HL-60/S4 treated with phorbol 12-myristate 13-acetate at 8.2 ng/mL for 4 days and 3 days (cell line): ENCODE results near the gene MTR.

Experiments
- in situ Hi-C: fragments of 300-500 bp; cut with MboI; formaldehyde crosslinking; loops from 2 replicates; pipeline ENCODE4 v1.15.0; 2022; ENCODE audit warnings: low sequenced_read_pairs

MTR gene

DNA sequence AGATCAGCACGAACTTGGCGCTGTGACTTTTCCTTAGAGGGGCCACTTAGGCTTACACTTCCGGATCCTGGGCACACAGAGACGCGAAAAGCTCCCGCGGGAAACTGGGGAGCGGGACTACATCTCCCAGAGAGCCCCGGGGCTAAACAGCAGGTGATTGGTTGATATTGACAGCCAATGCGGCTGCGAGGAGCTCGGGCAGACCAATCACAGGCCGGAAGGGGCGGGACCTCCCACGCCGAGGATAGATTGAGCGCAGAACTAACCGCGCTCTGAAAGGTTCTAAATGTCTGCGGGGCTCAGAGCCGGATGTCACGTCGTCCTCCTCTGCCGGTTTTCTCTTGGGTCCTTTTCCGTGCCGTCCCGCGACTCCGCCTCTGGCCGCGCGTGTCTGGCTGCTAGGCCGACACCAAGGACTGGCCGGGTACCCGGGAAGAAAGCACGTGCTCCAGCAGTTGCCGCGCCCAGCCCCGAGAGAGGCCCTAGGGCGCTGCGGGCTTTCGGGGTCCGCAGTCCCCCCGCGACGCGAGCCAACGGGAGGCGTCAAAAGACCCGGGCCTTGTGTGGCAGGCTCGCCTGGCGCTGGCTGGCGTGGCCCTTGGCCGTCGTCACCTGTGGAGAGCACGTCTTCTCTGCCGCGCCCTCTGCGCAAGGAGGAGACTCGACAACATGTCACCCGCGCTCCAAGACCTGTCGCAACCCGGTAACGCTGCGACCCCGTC is at the start of gene MTR:
Gene MTR, plus strand, starts transcription at position 258 of the 722 bp plus-strand sequence. Its CDS starts 412 bp downstream, at position 670.
- in situ Hi-C loops: no loop called here

DNA sequence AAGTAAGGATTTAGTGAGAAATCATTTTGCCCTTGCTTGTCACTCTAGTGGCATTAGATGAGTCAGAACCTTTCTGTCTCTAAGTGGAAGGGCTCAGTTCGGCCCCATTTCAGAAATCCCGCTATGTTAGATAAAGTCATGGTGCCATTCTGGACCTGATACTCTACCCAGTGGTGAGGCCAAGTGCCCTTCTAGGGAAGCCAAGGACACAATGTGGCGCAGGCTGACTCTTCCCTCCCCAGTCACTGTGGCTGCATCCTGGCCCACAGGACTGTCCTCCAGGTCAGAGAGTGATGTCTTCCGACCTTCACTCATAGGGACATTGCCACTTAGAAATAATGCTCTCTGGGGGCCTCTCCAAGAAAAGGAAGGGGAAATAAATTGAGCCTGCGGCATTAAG is 48.3 kb upstream of the MTR start:
- in situ Hi-C loops: no loop called here

DNA sequence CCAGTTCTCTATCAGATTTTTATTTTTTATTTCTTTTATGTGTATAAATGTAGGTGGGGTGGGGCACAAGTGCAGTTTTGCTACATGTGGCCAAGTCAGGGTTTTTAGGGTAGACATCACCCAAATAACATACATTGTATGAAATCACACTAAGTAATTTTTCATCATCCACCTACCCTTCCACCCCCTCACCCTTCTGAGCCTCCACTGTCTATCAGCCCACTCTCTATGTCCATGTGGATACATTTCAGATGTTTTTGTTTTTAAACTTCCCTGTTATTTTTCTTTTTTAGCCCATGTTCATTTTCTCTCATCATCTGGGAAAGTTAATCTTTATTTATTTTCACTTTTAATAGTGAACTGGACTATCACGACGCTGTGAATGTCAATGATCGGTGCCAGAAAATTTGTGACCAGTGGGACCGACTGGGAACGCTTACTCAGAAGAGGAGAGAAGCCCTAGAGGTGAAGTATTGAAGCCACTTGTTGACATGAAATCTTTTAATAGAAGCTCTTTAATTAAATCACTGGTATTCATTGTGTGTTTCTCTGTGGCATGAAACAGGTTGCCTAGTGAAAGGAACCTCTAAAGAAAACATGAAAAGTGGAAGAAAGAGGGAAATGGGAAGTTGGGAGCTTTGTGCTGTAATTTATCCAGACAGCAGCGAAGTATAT is 47.6 kb upstream of the MTR start:
- in situ Hi-C loops: no loop called here

DNA sequence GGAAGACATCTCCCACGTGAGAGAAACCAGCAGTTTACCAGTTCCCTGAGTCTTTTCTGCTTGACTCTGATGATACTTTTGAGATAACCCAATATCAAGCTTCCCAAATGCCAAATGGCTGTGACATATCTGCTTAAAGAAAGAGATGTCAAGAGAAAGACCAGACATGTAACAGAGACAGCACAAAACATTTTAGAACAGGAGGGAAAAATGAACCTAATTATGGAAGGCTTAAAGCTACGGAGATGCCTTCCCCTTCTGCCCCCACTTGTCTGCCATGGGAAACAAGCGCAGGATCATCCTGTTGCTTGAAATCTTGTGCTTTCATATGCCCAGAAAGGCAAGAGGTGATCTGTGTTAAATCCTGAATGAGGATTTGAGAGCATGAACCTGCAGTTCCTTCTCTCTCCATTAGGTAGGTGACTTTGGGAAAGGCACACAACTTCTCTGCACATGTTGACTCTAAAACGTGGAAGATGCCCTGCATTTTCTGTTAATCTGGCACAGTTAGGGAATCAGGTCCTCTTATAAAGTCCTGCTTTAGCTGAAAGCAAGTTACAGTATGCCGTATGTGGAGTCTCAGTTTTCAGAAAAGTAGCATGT is 46.7 kb upstream of the MTR start:
- in situ Hi-C loops: no loop called here

DNA sequence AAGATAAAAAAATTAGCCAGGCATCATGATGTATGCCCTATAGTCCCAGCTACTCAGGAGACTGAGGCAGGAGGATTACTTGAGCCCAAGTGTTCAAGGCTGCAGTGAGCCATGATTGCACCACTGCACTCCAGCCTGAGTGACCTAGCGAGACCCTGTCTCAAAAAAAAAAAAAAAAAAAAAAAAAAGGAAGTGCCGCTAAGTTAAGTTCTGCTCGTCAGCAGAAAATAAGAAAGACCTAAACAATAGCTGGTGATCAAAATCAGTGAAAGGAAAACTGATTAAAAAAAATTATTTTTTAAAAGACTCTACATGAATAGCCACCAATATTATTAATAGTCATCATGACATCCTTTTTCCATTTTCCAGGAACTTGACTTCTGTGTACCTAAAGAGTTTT is 44.2 kb upstream of the MTR start:
- in situ Hi-C loops: no loop called here

DNA sequence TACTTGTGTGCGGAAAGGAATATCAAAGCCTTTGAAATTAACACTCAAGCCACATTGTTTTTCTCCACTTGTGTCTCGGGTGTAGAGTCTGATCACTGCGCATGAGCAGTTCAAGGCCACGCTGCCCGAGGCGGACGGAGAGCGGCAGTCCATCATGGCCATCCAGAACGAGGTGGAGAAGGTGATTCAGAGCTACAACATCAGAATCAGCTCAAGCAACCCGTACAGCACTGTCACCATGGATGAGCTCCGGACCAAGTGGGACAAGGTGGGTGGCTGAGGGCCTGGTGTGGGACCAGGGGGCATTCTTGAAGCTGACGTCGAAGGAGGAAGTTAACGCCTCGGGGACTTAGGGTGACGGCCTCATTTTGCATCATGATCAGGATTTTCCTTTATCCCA is 43.7 kb upstream of the MTR start:
- in situ Hi-C loops: no loop called here

DNA sequence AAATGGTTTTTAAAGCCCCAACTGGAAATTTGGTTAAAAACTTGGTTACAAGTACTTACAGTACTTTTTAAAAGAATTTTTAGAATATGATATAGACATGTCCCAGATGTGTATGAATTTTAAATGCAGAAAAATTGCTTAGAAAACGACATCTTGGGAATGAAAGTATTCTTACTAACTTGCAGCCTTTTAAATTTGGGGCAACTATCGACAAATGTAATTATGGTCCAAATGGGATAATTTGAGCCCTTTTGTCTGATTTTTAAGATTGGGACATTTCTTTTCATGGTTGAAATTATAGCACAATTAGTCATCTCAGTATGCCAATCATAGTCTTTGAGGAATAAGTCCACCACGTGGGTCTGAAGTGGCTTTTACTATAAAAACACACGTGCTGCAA is 43.2 kb upstream of the MTR start:
- in situ Hi-C loops: no loop called here

DNA sequence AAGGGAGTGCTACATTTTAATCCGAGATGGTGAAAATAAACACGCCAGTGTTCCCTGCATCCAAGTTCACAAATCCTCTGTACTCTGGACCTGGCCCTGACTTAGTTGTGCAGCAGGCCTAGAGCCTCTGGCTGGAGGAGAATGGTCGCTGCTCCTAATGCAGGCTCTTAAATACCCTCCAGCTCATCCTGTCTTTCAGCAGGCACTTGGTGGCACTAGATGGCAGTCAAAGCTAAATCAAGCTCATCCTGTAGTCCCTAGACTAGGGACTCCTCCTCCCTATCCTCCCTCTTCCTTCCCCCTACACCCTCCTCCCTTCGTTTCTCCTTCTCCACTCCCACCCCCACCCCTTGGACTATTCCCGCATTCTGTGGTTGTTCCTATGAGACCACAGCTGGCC is 41.6 kb upstream of the MTR start:
- in situ Hi-C loops: no loop called here

DNA sequence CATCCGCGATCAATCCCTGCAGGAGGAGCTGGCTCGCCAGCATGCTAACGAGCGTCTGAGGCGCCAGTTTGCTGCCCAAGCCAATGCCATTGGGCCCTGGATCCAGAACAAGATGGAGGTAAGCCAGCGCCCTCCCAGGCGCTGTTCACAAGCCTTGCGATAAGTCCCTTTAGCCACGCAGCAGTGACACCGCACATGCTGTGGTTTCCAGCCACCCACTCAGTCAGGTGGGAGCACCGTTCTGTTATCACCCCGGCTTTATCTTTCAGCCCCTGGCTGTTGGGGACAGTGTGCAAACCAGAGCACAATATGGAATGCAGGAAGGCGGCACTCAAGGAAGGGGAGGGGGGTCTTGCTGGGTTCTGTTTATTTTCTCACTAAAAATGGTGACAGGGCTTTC is 41.1 kb upstream of the MTR start:
- in situ Hi-C loops: no loop called here

DNA sequence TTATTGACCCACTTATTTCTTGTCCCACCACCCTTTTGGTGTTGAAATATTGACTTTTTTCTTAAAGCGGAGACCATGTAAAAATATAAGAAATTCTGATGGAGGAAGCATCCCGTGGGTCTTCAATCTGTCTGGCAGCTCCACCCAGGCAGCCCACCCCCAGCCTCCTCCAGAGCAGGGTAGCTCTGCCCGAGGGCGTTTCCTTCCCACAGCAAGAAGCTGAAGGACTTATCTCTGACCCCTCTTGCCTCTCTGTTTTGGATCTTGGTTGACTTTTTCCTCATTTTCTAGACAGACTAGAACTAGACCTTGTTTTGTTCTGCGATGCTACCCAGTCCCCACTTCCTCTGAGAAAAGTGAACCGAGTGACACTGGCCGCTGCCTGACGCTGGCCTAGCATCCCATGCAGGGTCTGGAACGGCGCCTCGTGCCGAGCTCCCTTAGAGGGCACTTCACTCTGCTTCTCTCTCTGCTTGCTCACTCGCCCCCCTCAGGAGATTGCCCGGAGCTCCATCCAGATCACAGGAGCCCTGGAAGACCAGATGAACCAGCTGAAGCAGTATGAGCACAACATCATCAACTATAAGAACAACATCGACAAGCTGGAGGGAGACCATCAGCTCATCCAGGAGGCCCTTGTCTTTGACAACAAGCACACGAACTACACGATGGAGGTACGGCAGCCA is 40.4 kb upstream of the MTR start:
- in situ Hi-C loops: no loop called here

DNA sequence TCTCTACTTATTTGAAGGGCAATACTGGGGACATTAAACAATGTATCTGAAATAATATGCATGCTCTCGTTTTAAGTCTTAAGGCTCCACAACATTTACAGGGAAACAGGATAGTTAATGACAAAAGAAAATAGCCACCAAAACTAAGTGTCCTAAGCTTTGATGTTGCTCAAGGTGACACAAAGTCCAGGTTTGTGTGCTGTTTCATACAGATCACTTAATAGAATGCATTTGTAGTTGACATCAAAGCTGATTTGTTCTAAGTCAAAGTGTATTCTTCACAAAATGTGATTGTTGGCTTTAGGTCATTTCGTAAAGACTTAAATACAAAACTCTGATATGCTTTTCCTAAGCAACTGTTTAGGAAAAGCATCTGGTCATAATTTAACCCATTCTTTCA is 37.5 kb upstream of the MTR start:
- in situ Hi-C loops: no loop called here

DNA sequence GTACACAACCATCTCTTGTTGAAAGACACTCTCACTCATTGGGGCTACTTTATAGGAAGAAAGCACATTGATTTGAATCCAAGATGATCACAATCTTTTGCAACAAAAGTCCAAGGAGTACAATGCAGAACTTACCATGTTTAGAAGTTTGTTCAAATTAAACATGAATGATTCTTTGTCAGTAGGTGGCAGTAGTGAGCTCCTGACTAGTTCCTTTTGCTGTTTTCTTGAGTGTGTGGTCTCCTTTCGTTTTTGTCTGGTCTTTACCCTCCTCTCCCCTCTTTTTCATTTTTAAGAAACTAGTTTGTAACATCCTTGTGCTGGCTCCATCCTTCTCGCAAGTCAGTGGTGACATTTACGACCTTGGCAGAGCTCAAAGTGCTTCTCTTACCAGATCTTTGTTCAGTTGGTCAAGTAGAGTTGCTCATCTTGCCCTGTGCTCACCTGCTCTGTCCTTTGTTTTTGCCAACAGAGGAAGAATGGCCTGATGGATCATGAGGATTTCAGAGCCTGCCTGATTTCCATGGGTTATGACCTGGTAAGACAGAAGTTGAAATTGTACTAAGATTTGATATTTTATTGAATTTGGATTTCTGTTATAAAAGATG is 35.7 kb upstream of the MTR start:
- in situ Hi-C loops: no loop called here

DNA sequence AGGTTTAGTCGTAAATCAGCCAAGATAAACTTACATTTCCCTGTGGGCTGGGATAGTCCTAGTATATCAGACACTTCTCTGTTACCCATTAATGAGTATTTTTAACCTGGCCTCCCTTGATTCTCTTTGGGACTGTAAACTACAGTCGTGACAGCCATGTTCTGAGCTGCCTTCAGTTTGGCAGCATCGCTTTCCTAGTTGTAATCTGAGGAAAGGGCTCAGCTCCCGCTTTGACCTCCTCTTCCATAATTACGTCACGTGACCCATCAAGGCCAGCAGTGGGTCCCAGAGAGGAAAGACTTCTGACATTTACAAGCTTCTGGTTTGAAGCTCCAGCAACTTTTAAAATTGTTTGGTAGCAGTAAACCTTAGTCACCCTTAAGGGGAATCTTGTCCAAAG is 34.6 kb upstream of the MTR start:
- in situ Hi-C loops: no loop called here

DNA sequence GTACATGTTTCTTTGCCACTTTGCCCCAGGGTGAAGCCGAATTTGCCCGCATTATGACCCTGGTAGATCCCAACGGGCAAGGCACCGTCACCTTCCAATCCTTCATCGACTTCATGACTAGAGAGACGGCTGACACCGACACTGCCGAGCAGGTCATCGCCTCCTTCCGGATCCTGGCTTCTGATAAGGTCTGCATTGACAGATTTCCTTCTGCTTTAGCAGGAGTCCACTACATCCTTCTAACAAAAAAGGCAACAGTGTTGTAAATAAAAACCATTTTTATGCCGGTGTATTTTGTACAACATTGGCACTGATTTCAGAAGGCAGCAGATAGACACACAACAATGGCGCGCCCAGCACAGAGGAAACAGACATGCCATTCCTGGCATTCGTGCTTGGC is 34.1 kb upstream of the MTR start:
- in situ Hi-C loops: no loop called here

DNA sequence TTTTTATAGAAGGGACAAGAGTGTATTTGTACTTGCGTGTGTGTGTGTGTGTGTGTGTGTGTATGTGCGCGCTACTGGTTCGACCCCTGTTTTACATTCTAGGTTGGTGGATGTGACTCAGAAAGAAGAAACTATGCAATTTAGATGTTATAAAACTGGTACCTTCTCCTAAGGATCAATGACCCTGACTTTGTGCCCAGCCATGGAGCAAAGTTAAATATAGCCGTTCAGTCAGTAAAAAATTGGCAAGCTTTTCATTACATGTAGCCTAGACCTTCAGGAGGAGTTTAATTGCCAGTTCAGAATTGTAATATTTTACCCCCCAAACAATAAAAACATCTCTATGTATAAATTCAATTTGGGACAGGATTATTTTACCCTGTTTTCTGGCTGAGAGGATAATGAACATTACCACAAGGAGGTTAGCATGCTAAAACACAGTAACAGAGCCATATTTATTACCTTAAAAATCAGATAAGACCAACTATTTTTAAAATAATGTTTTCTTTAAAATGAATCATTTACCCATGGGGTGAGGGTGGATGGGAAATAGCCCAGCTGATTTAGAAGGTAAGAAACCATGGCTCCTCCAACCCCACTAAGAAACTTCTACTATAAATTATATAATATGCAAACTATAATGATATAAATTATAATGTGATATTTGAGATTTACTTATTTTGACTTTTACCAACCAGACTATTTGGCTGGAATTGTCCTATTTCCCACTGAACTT is 33.5 kb upstream of the MTR start:
- in situ Hi-C loops: no loop called here

DNA sequence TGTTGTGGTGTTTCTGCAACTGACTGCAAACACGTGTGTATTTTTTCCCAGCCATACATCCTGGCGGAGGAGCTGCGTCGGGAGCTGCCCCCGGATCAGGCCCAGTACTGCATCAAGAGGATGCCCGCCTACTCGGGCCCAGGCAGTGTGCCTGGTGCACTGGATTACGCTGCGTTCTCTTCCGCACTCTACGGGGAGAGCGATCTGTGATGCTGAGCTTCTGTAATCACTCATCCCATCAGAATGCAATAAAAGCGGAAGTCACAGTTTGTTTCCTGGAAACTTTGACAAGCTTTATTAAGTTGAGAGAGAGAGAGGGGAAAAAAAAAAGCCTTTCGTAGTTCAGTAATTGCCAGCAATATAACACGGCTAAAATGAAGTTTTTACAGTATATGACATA is 32.7 kb upstream of the MTR start:
- in situ Hi-C loops: no loop called here

DNA sequence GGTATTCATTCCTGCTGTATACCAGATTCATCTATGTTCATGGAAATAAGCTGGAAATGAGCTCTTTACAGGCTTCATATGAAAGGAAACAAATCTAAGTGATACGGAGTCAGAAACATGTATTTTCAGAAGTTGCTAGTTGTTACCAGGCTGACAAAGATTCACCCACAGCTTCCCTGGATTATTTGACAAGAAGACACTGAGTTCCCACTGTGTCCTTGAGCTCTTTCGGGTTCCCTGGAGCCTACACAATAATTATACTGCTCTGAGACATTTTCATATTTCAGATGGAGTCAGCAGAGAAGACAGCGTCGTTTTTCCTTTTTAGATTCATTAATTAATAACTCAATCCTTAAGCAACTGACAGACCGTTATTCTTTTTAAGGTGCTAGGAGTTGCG is 29.3 kb upstream of the MTR start:
- in situ Hi-C loops: no loop called here

DNA sequence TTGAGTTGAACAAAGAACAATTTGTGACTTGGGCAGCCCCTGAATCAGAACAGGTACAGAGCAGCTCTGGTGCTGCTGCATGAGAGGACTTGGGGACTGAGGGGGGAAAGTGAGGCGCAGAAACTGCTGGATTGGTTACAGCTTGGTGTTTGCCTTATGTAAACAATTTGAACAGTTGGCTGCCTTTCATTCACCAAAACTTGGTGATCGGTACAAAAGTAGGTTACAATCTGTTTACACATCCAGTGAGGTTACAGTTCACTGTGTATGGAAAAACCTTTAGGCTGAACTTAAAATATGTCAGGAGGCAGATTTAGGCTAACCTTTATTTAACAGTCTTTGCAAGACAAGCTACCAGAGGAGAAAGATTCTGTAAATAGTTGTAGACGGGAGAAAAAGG is 28.6 kb upstream of the MTR start:
- in situ Hi-C loops: no loop called here

DNA sequence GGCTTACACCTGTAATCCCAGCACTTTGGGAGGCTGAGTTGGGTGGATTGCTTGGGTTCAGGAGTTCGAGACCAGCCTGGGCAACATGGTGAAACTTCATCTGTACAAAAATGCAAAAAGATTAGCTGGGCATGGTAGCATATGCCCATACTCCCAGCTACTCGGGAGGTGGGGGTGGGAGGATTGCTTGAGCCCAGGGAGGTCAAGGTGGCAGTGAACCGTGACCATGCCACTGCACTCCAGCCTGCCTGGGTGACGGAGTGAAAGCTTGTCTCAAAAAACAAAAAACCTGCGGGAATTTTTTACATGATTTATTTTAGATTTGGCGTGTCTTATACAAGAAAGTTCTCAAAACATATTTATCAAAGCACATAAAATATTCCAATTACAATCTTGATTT is 27.8 kb upstream of the MTR start:
- in situ Hi-C loops: no loop called here

DNA sequence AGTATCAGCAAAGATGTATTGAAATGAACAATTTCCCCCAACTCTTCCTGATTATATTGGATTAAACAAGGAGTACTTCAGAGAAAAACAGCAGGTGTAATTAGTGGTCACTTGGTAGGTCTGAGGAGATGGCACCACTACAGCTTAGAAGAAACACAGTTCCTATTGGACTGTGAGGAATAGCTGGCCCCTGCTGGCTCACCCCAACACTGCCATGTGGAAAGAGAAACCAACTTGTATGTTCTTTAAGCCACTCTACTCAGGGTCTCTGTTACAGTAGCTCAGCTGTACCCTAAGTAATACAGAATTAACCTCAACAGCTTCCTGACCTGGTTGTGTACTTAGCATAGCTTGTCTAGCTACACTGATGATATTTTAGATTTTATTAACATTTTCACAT is 26.5 kb upstream of the MTR start:
- in situ Hi-C loops: no loop called here

DNA sequence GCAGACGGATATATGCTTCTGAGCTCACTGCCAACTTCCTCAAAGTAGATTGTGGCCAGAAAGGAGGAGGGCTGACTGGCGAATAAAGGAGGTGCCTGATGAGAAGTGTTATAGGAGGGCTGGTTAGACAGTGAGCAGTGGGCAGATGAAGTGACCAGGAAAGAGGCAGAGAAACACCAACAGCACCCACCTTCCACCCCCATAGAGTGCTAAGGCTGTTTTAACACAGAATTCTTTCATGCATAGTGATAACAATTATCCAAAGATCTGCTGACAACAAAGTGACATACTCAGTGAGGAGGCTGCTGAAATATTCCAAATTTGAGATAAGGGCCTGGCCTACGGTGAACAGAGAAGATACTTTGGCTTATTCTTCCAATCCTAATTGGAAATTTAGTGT is 21.2 kb upstream of the MTR start:
- in situ Hi-C loops: no loop called here
